WERI-Rb-1 (cell line): ENCODE measurements around the gene ACADVL.

Experiments
- DNase-seq: peaks from one replicate; pipeline ENCODE4 v3.0.0-alpha.2; 2020
- H3K27ac ChIP-seq: fragments of 250-450 bp; sonication (Bioruptor Pico); 2 replicates; pipeline ENCODE4 v1.5.1; 2020; ENCODE audit warnings: mild to moderate bottlenecking, moderate library complexity
- H3K27me3 ChIP-seq: fragments of 250-450 bp; sonication (Bioruptor Pico); 2 replicates; pipeline ENCODE4 v1.5.1; 2021; ENCODE audit warnings: mild to moderate bottlenecking, low read depth, moderate library complexity; ENCODE audit not compliant: insufficient read depth, severe bottlenecking
- H3K36me3 ChIP-seq: fragments of 250-450 bp; sonication (Bioruptor Pico); 2 replicates; pipeline ENCODE4 v1.5.1; 2020; ENCODE audit warnings: mild to moderate bottlenecking, moderate library complexity
- H3K4me3 ChIP-seq: 2 replicates; pipeline ENCODE4 v1.5.1; 2011; ENCODE audit warnings: low read depth, mild to moderate bottlenecking, control low read depth, low read length
- H3K9me3 ChIP-seq: fragments of 250-450 bp; sonication (Bioruptor Pico); 2 replicates; pipeline ENCODE4 v1.5.1; 2021; ENCODE audit warnings: mild to moderate bottlenecking, moderate library complexity; ENCODE audit not compliant: severe bottlenecking
- CTCF ChIP-seq: IDR thresholded peaks from 2 replicates; pipeline ENCODE4 v1.5.1; 2011; ENCODE audit warnings: low read depth, mild to moderate bottlenecking, control low read depth, inconsistent platforms, low read length

ACADVL gene

GRCh38 chr17:7190276-7190917 lies 29.3 kb upstream of the ACADVL start:
- H3K4me3 ChIP-seq: no peak overlapping the region
- H3K27ac ChIP-seq: peak overlapping the region; percentile 96
- H3K36me3 ChIP-seq: peaks cover 84% of the 10 kb centered on the region
- H3K27me3 ChIP-seq: no peaks in the 10 kb centered on the region
- no peak for TF ChIP-seq CTCF
- no peaks in the 10 kb centered on the region for H3K9me3 ChIP-seq
- no peak for DNase-seq

GRCh38 chr17:7191069-7191468 lies 28.7 kb upstream of the ACADVL start:
- DNase-seq: peak; percentile 93
- Histone ChIP-seq H3K36me3 (peaks cover 84% of the 10 kb centered on the region), H3K9me3 (no peaks in the 10 kb centered on the region), H3K27me3 (no peaks in the 10 kb centered on the region), H3K27ac (peak overlapping the region; percentile 96), H3K4me3 (no peak overlapping the region)
- no peak for TF ChIP-seq CTCF

- Histone ChIP-seq H3K9me3 (no peaks in the 10 kb centered on the region), H3K27me3 (no peaks in the 10 kb centered on the region), H3K36me3 (peaks cover 84% of the 10 kb centered on the region), H3K27ac (peak overlapping the region; percentile 96), H3K4me3 (no peak overlapping the region)
- TF ChIP-seq CTCF: no peak
- peak; percentile 90 for DNase-seq
Observed at GRCh38 chr17:7191571-7192270, 28.0 kb upstream of the ACADVL start.

GRCh38 chr17:7192271-7192937 lies 27.3 kb upstream of the ACADVL start:
- peak; percentile 86 for DNase-seq
- H3K27me3 ChIP-seq: no peaks in the 10 kb centered on the region
- H3K36me3 ChIP-seq: peaks cover 88% of the 10 kb centered on the region
- H3K4me3 ChIP-seq: peak overlapping the region; percentile 24; the same call in 1 of the 2 replicates
- peak overlapping the region; percentile 96 for H3K27ac ChIP-seq
- no peaks in the 10 kb centered on the region for H3K9me3 ChIP-seq
- no peak for TF ChIP-seq CTCF

GRCh38 chr17:7195971-7196370 lies 23.8 kb upstream of the ACADVL start:
- no peak for DNase-seq
- Histone ChIP-seq H3K27me3 (no peaks in the 10 kb centered on the region), H3K4me3 (no peak overlapping the region), H3K9me3 (no peaks in the 10 kb centered on the region), H3K27ac (peak overlapping the region; percentile 28; the same call in 1 of the 2 replicates), H3K36me3 (peaks cover 95% of the 10 kb centered on the region)
- TF ChIP-seq CTCF: no peak
